Adrenal gland (tissue), 12 donors: Measurements from ENCODE around the gene CARS2. TPM values are rescaled to one million over a fixed set of nuclear protein-coding genes. Genes with fewer than 3 reads are reported as not detected.
A peak's percentile ranks its signal among the peaks of the same experiment; 100 is the strongest.

Experiments used
- DNase-seq, 7 donors: peaks; one replicate each; pipeline ENCODE4 v3.0.0-alpha.2; 2019 to 2020
- H3K27ac ChIP-seq, 5 donors: fragments of 200-600 bp; sonication (generic) in 4 of 5; 1 replicate in 3 of 5; 2 replicates in 2 of 5; pipeline versions ENCODE4 v1.5.1 to v1.8.0; 2016 to 2020; ENCODE audit warnings: mild to moderate bottlenecking in 1 of 5
- H3K27me3 ChIP-seq: fragments of 200-600 bp; 2 replicates; pipeline ENCODE4 v1.8.0; 2021
- H3K36me3 ChIP-seq, 2 donors: fragments of 200-600 bp; replicated peaks in 1 of 2; 1 replicate in 1 of 2; 2 replicates in 1 of 2; pipeline versions ENCODE4 v1.5.1 to v1.8.0; 2018 to 2022
- H3K4me1 ChIP-seq, 2 donors: fragments of 200-600 bp; replicated peaks in 1 of 2; 1 replicate in 1 of 2; 2 replicates in 1 of 2; pipeline versions ENCODE4 v1.5.1 to v1.8.0; 2018 to 2021
- H3K4me3 ChIP-seq, 4 donors: fragments of 200-600 bp; sonication (generic) in 3 of 4; one replicate each; pipeline ENCODE4 v1.5.1; 2016 to 2018
- H3K9me3 ChIP-seq, 3 donors: fragments of 200-600 bp; sonication (generic) in 1 of 3; replicated peaks in 1 of 3; 1 replicate in 2 of 3; 2 replicates in 1 of 3; pipeline versions ENCODE4 v1.5.1 to v1.8.0; 2016 to 2021
- POLR2A ChIP-seq, 2 donors: fragments of 450-650 bp; IDR thresholded peaks; one replicate each; pipeline ENCODE4 v1.6.1; 2017; ENCODE audit warnings: antibody characterized with exemption in 2 of 2, mild to moderate bottlenecking in 2 of 2, moderate library complexity in 1 of 2
- WGBS, 4 donors: extraction: QIAGEN DNeasy Blood & Tissue Kit in 2 of 4; methylation state at CpG; one replicate each; pipeline versions ENCODE4 v1.1.5 to v1.1.7; 2013 to 2017; 5-methylcytosine and 5-hydroxymethylcytosine counted together
- intact Hi-C, 2 donors: fragments of 100-400 bp; cut with DNase I; formaldehyde crosslinking; loops; one replicate each; pipeline versions ENCODE4 v1.14.1 to v1.15.0; 2022 to 2023
- polyA plus RNA-seq, 3 donors: library from polyadenylated mRNA; stranded (reverse); fragments of 200-250 nt in 2 of 3; fragments of 350-450 nt in 1 of 3; fragmentation: Illumina TruSeq in 1 of 3; extraction: RNeasy Lipid Tissue Mini Kit (QIAGEN cat#74804) in 1 of 3; gene quantifications; one replicate each; pipeline ENCODE4 v1.2.3, GENCODE V29; 2013 to 2014
- total RNA-seq, 9 donors: library from RNA; depleted of rRNA in 4 of 9; stranded (reverse); fragments of >200 nt in 4 of 9; fragments of 120-200 nt in 1 of 9; fragmentation: NEBNext Ultra II Directional in 1 of 9; extraction: Animal tissue kit (Norgen Biotek cat#: 25700) in 1 of 9; gene quantifications; one replicate each; pipeline versions ENCODE4 v1.1.0 to v1.2.4, GENCODE V29; 2013 to 2023
- TF ChIP-seq, protein P1 (sequence below), 6 experiments: fragments of 450-650 bp in 4 of 6; fragments of 200-600 bp in 2 of 6; sonication (generic) in 1 of 6; IDR thresholded peaks; 1 replicate in 5 of 6; 2 replicates in 1 of 6; pipeline versions ENCODE4 v1.5.1 to v1.8.0; 2016 to 2021; ENCODE audit warnings: antibody characterized with exemption in 6 of 6, mild to moderate bottlenecking in 2 of 6, moderate library complexity in 1 of 6
- donor health status: healthy with polysubstance abuse.
- donor health status: Bipolar disorder and iron deficiency.
- donor health status: DM: yes; HTN: yes; CAD: no.
- donor health status: DM: no; HTN: no; CAD: no.
- donor health status: DM: no; HTN: no; CAD: no.
- donor health status: DM: yes; HTN: yes; CAD: no.

CARS2 gene
- total and polyA plus RNA-seq, 12 donors = 38.5 to 254 (median 59.9) TPM

- peak overlapping the region; percentile 94 to 100 (median 99) for H3K27ac ChIP-seq
- no peaks in the 10 kb centered on the region for H3K9me3 ChIP-seq
- H3K4me1 ChIP-seq = peaks cover 6 to 18% of the 10 kb centered on the region in 2 donors
- 0 to 1% (median 0%) methylated on average over 15 to 58 of the region's 58 CpGs for WGBS, 4 donors
- peak; percentile 83 to 92 (median 87) for DNase-seq
- peak; percentile 87 to 92 for TF ChIP-seq POLR2A (IDR thresholded peaks at IDR 0.05)
- TF ChIP-seq, protein P1, sequence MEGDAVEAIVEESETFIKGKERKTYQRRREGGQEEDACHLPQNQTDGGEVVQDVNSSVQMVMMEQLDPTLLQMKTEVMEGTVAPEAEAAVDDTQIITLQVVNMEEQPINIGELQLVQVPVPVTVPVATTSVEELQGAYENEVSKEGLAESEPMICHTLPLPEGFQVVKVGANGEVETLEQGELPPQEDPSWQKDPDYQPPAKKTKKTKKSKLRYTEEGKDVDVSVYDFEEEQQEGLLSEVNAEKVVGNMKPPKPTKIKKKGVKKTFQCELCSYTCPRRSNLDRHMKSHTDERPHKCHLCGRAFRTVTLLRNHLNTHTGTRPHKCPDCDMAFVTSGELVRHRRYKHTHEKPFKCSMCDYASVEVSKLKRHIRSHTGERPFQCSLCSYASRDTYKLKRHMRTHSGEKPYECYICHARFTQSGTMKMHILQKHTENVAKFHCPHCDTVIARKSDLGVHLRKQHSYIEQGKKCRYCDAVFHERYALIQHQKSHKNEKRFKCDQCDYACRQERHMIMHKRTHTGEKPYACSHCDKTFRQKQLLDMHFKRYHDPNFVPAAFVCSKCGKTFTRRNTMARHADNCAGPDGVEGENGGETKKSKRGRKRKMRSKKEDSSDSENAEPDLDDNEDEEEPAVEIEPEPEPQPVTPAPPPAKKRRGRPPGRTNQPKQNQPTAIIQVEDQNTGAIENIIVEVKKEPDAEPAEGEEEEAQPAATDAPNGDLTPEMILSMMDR (IDR thresholded peaks at IDR 0.05) = peak in 1 of 6 experiments; percentile 8
- H3K4me3 ChIP-seq = peak overlapping the region; percentile 21 to 86 (median 65)
- no peaks in the 10 kb centered on the region for H3K36me3 ChIP-seq
- H3K27me3 ChIP-seq = no peaks in the 10 kb centered on the region
- intact Hi-C loops = loop anchor here in 1 of 2 donors (10.0 kb wide), 2 partner anchors 113 to 203 kb away; partner anchors contain the start of gene ANKRD10
Measured at GRCh38 chr13:110712081-110712848, 6.3 kb upstream of the CARS2 start.

GRCh38 chr13:110706570-110707372, 855 bp upstream of the CARS2 start:
- H3K9me3 ChIP-seq = no peaks in the 10 kb centered on the region
- TF ChIP-seq POLR2A (IDR thresholded peaks at IDR 0.05) = peak in 1 of 2 donors; percentile 32
- TF ChIP-seq, protein P1 (IDR thresholded peaks at IDR 0.05) = no peak
- peak overlapping the region in 3 of 5 donors; percentile 64 to 92 (median 77) for H3K27ac ChIP-seq
- no peak for DNase-seq
- H3K36me3 ChIP-seq = no peaks in the 10 kb centered on the region
- peaks cover 10 to 33% of the 10 kb centered on the region in 2 donors for H3K4me1 ChIP-seq
- 53 to 75% (median 58%) methylated on average over 6 to 8 of the region's 8 CpGs for WGBS, 4 donors
- peak overlapping the region in 2 of 4 donors; percentile 57 to 84 for H3K4me3 ChIP-seq
- intact Hi-C loops = loop anchor here in 1 of 2 donors (10.0 kb wide), 1 partner anchor 52 kb away; no protein-coding TSS in a partner anchor
- H3K27me3 ChIP-seq = no peaks in the 10 kb centered on the region

GRCh38 chr13:110705356-110705825, 525 bp downstream of the CARS2 start:
- WGBS, 4 donors = 5 to 11% (median 7%) methylated on average over 6 to 12 of the region's 12 CpGs
- peak overlapping the region in 4 of 5 donors; percentile 33 to 92 (median 77) for H3K27ac ChIP-seq
- H3K9me3 ChIP-seq = no peaks in the 10 kb centered on the region
- H3K36me3 ChIP-seq = peaks cover 0 to 9% of the 10 kb centered on the region in 2 donors
- peak in 1 of 7 donors; percentile 51 for DNase-seq
- no peaks in the 10 kb centered on the region for H3K27me3 ChIP-seq
- no peak for TF ChIP-seq POLR2A (IDR thresholded peaks at IDR 0.05)
- TF ChIP-seq, protein P1 (IDR thresholded peaks at IDR 0.05) = no peak
- peaks cover 4 to 25% of the 10 kb centered on the region in 2 donors for H3K4me1 ChIP-seq
- peak overlapping the region in 3 of 4 donors; percentile 50 to 84 (median 57) for H3K4me3 ChIP-seq
- intact Hi-C loops = loop anchor here in 1 of 2 donors (10.0 kb wide), 1 partner anchor 51 kb away; no protein-coding TSS in a partner anchor
